HepG2 (cell line): ENCODE results near the gene CALML4.

ENCODE experiments used
- EZH2 ChIP-seq: conservative IDR thresholded peaks from 2 replicates; pipeline ENCODE4 v1.6.1; 2012; ENCODE audit warnings: mild to moderate bottlenecking, low read depth, low read length, moderate library complexity
- RFX5 ChIP-seq: IDR thresholded peaks from 2 replicates; pipeline ENCODE4 v1.6.1; 2011; ENCODE audit warnings: low read depth, low read length, improper control_type of control experiment
- SMC3 ChIP-seq: IDR thresholded peaks from 2 replicates; pipeline ENCODE4 v1.6.1; 2011; ENCODE audit warnings: low read length, improper control_type of control experiment
- SP2 ChIP-seq: sonication (generic); formaldehyde crosslinking; IDR thresholded peaks from 2 replicates; pipeline ENCODE4 v1.5.1; 2020; ENCODE audit warnings: mild to moderate bottlenecking, missing genetic modification reagents
- ZNF274 ChIP-seq: sonication (generic); formaldehyde crosslinking; IDR thresholded peaks from 2 replicates; pipeline ENCODE4 v1.5.1; 2020; ENCODE audit warnings: mild to moderate bottlenecking, missing genetic modification reagents
- ZNF546 ChIP-seq: sonication (generic); formaldehyde crosslinking; conservative IDR thresholded peaks from 2 replicates; pipeline ENCODE4 v1.8.1; 2023; ENCODE audit warnings: mild to moderate bottlenecking, missing genetic modification reagents
- ZNF75D ChIP-seq: sonication (generic); formaldehyde crosslinking; IDR thresholded peaks from 2 replicates; pipeline ENCODE4 v1.8.1; 2023; ENCODE audit warnings: missing genetic modification reagents, mild to moderate bottlenecking, borderline replicate concordance
- TF ChIP-seq, protein P1 (sequence below): sonication (generic); formaldehyde crosslinking; IDR thresholded peaks from 2 replicates; pipeline ENCODE4 v1.5.0; 2020; ENCODE audit warnings: mild to moderate bottlenecking, missing genetic modification reagents, moderate library complexity
- TF ChIP-seq, protein P2 (sequence below): sonication (generic); formaldehyde crosslinking; IDR thresholded peaks from 2 replicates; pipeline ENCODE4 v1.4.0; 2020; ENCODE audit warnings: missing genetic modification reagents

DNA sequence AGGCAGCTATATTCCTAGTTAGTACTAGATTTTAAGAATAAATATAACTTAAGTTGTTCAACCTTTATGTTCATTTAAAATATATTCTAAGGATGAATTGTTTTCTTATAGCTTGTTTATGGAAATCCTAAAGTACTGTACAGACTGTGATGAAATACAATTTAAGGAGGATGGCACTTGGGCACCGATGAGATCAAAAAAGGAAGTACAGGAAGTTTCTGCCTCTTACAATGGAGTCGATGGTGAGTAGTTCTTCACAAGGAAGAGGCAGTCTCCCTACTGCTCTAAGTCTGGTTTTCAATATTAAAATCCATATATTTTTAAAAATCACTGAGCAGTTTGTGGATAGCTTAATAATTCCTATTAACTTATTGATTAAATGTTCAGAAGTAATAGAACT is 29.6 kb downstream of the CALML4 start:
- TF ChIP-seq, protein P1, sequence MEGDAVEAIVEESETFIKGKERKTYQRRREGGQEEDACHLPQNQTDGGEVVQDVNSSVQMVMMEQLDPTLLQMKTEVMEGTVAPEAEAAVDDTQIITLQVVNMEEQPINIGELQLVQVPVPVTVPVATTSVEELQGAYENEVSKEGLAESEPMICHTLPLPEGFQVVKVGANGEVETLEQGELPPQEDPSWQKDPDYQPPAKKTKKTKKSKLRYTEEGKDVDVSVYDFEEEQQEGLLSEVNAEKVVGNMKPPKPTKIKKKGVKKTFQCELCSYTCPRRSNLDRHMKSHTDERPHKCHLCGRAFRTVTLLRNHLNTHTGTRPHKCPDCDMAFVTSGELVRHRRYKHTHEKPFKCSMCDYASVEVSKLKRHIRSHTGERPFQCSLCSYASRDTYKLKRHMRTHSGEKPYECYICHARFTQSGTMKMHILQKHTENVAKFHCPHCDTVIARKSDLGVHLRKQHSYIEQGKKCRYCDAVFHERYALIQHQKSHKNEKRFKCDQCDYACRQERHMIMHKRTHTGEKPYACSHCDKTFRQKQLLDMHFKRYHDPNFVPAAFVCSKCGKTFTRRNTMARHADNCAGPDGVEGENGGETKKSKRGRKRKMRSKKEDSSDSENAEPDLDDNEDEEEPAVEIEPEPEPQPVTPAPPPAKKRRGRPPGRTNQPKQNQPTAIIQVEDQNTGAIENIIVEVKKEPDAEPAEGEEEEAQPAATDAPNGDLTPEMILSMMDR (CRISPR knock-in tag) = no peak
- TF ChIP-seq RFX5 (no peak), SMC3 (no peak), SP2 (CRISPR knock-in tag) (no peak), ZNF274 (CRISPR knock-in tag) (no peak), EZH2 (no peak), ZNF75D (CRISPR knock-in tag) (no peak), ZNF546 (CRISPR knock-in tag) (no peak)
- TF ChIP-seq, protein P2, sequence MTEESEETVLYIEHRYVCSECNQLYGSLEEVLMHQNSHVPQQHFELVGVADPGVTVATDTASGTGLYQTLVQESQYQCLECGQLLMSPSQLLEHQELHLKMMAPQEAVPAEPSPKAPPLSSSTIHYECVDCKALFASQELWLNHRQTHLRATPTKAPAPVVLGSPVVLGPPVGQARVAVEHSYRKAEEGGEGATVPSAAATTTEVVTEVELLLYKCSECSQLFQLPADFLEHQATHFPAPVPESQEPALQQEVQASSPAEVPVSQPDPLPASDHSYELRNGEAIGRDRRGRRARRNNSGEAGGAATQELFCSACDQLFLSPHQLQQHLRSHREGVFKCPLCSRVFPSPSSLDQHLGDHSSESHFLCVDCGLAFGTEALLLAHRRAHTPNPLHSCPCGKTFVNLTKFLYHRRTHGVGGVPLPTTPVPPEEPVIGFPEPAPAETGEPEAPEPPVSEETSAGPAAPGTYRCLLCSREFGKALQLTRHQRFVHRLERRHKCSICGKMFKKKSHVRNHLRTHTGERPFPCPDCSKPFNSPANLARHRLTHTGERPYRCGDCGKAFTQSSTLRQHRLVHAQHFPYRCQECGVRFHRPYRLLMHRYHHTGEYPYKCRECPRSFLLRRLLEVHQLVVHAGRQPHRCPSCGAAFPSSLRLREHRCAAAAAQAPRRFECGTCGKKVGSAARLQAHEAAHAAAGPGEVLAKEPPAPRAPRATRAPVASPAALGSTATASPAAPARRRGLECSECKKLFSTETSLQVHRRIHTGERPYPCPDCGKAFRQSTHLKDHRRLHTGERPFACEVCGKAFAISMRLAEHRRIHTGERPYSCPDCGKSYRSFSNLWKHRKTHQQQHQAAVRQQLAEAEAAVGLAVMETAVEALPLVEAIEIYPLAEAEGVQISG (CRISPR knock-in tag) = no peak
